ENCODE results near the gene HADHB.

HADHB gene

GRCh38 chr2:26274058-26274613 lies 29.4 kb downstream of the HADHB start:
- Histone ChIP-seq H3K9ac (no peak overlapping the region), H3K27ac (no peak overlapping the region), H3K27me3 (no peaks in the 10 kb centered on the region), H3K4me1 (peaks cover 0 to 7% (median 0%) of the 10 kb centered on the region in 10 experiments; a peak in 3 of 20 replicates), H3K36me3 (peaks cover 55 to 98% (median 74%) of the 10 kb centered on the region in 11 experiments), H3K4me2 (no peak overlapping the region), H4K20me1 (peaks cover 0 to 23% (median 0%) of the 10 kb centered on the region in 11 experiments; a peak in 3 of 22 replicates), H3K9me3 (replicated peaks in 1 of 11) (no peaks in the 10 kb centered on the region), H3K4me3 (no peak overlapping the region)
- no peak for TF ChIP-seq Cebpa-rat (IDR thresholded peaks at IDR 0.05)

GRCh38 chr2:26276484-26277227 lies 31.9 kb downstream of the HADHB start:
- Histone ChIP-seq H3K27me3 (no peaks in the 10 kb centered on the region), H3K4me1 (peaks cover 0 to 7% (median 0%) of the 10 kb centered on the region in 10 experiments; a peak in 3 of 20 replicates), H3K36me3 (peaks cover 78 to 99% (median 93%) of the 10 kb centered on the region in 11 experiments), H3K4me2 (no peak overlapping the region), H3K27ac (no peak overlapping the region), H4K20me1 (peaks cover 0 to 20% (median 0%) of the 10 kb centered on the region in 11 experiments; a peak in 1 of 22 replicates), H3K9ac (no peak overlapping the region), H3K9me3 (replicated peaks in 1 of 11) (no peaks in the 10 kb centered on the region), H3K4me3 (no peak overlapping the region)
- TF ChIP-seq Cebpa-rat (IDR thresholded peaks at IDR 0.05) = no peak

- Histone ChIP-seq H3K27ac (no peak overlapping the region), H3K4me1 (no peaks in the 10 kb centered on the region), H3K4me3 (no peak overlapping the region), H4K20me1 (peaks cover 0 to 12% (median 0%) of the 10 kb centered on the region in 11 experiments; a peak in 1 of 22 replicates), H3K4me2 (no peak overlapping the region), H3K36me3 (peaks cover 86 to 100% (median 98%) of the 10 kb centered on the region in 11 experiments), H3K27me3 (no peaks in the 10 kb centered on the region), H3K9ac (no peak overlapping the region), H3K9me3 (replicated peaks in 1 of 11) (no peaks in the 10 kb centered on the region)
- no peak for TF ChIP-seq Cebpa-rat (IDR thresholded peaks at IDR 0.05)
Measured at GRCh38 chr2:26279886-26280285, 35.1 kb downstream of the HADHB start.

- Histone ChIP-seq H3K9ac (no peak overlapping the region), H4K20me1 (peaks cover 0 to 4% (median 0%) of the 10 kb centered on the region in 11 experiments; a peak in 1 of 22 replicates), H3K9me3 (replicated peaks in 1 of 11) (no peaks in the 10 kb centered on the region), H3K4me2 (no peak overlapping the region), H3K4me3 (no peak overlapping the region), H3K27me3 (no peaks in the 10 kb centered on the region), H3K36me3 (peaks cover 95 to 100% (median 99%) of the 10 kb centered on the region in 11 experiments), H3K27ac (no peak overlapping the region), H3K4me1 (no peaks in the 10 kb centered on the region)
- no peak for TF ChIP-seq Cebpa-rat (IDR thresholded peaks at IDR 0.05)
Measured at GRCh38 chr2:26281226-26281625, 36.5 kb downstream of the HADHB start.

GRCh38 chr2:26283606-26284005 lies 38.9 kb downstream of the HADHB start:
- H3K4me2 ChIP-seq = no peak overlapping the region
- no peak overlapping the region for H3K9ac ChIP-seq
- H3K27me3 ChIP-seq = no peaks in the 10 kb centered on the region
- no peak overlapping the region for H3K27ac ChIP-seq
- no peaks in the 10 kb centered on the region; a peak in 1 of 22 replicates for H4K20me1 ChIP-seq
- H3K4me3 ChIP-seq = no peak overlapping the region
- no peaks in the 10 kb centered on the region for H3K9me3 ChIP-seq (replicated peaks in 1 of 11)
- H3K36me3 ChIP-seq = peaks cover 95 to 100% (median 99%) of the 10 kb centered on the region in 11 experiments
- H3K4me1 ChIP-seq = no peaks in the 10 kb centered on the region
- TF ChIP-seq Cebpa-rat (IDR thresholded peaks at IDR 0.05) = no peak

GRCh38 chr2:26284132-26284531 lies 39.4 kb downstream of the HADHB start:
- no peaks in the 10 kb centered on the region; a peak in 1 of 22 replicates for H4K20me1 ChIP-seq
- H3K27ac ChIP-seq = no peak overlapping the region
- H3K4me3 ChIP-seq = no peak overlapping the region
- H3K9ac ChIP-seq = no peak overlapping the region
- no peak for TF ChIP-seq Cebpa-rat (IDR thresholded peaks at IDR 0.05)
- no peak overlapping the region for H3K4me2 ChIP-seq
- no peaks in the 10 kb centered on the region for H3K4me1 ChIP-seq
- H3K9me3 ChIP-seq (replicated peaks in 1 of 11) = no peaks in the 10 kb centered on the region
- H3K36me3 ChIP-seq = peaks cover 92 to 100% (median 96%) of the 10 kb centered on the region in 11 experiments
- H3K27me3 ChIP-seq = no peaks in the 10 kb centered on the region

GRCh38 chr2:26285931-26286330 lies 41.2 kb downstream of the HADHB start:
- Histone ChIP-seq H3K36me3 (peaks cover 79 to 100% (median 90%) of the 10 kb centered on the region in 11 experiments), H3K9ac (no peak overlapping the region), H3K4me1 (no peaks in the 10 kb centered on the region), H4K20me1 (no peaks in the 10 kb centered on the region), H3K4me3 (no peak overlapping the region), H3K27ac (no peak overlapping the region), H3K4me2 (no peak overlapping the region), H3K9me3 (replicated peaks in 1 of 11) (no peaks in the 10 kb centered on the region), H3K27me3 (no peaks in the 10 kb centered on the region)
- no peak for TF ChIP-seq Cebpa-rat (IDR thresholded peaks at IDR 0.05)

- Histone ChIP-seq H4K20me1 (no peaks in the 10 kb centered on the region), H3K4me3 (no peak overlapping the region), H3K9me3 (replicated peaks in 1 of 11) (no peaks in the 10 kb centered on the region), H3K27ac (no peak overlapping the region), H3K4me2 (no peak overlapping the region), H3K36me3 (peaks cover 38 to 72% (median 50%) of the 10 kb centered on the region in 11 experiments), H3K4me1 (no peaks in the 10 kb centered on the region), H3K9ac (no peak overlapping the region), H3K27me3 (no peaks in the 10 kb centered on the region)
- no peak for TF ChIP-seq Cebpa-rat (IDR thresholded peaks at IDR 0.05)
Measured at GRCh38 chr2:26290001-26290400, 45.3 kb downstream of the HADHB start.

GRCh38 chr2:26292646-26293045 lies 47.9 kb downstream of the HADHB start:
- no peak for TF ChIP-seq Cebpa-rat (IDR thresholded peaks at IDR 0.05)
- no peaks in the 10 kb centered on the region for H3K27me3 ChIP-seq
- H3K9ac ChIP-seq = no peak overlapping the region
- H3K4me2 ChIP-seq = no peak overlapping the region
- H3K4me3 ChIP-seq = no peak overlapping the region
- no peak overlapping the region for H3K27ac ChIP-seq
- 0 out of 22 replicates have a peak, but pooled peaks cover 0 to 3% (median 0%) of the 10 kb centered on the region in 11 experiments for H3K9me3 ChIP-seq (replicated peaks in 1 of 11)
- H3K4me1 ChIP-seq = no peaks in the 10 kb centered on the region
- H3K36me3 ChIP-seq = peaks cover 14 to 45% (median 24%) of the 10 kb centered on the region in 11 experiments
- no peaks in the 10 kb centered on the region for H4K20me1 ChIP-seq
